ENCODE data around the gene NUP58. TPM values are rescaled to one million over a fixed set of nuclear protein-coding genes. Genes with fewer than 3 reads are reported as not detected.
"Not testable (repeated sequence)": the region's sequence is repeated elsewhere in the genome, so short reads cannot be mapped to it uniquely, and the experiment has no call there.

Gene NUP58
- polyA plus RNA-seq, 1 donor from 2014 or later = 15.7 TPM

DNA sequence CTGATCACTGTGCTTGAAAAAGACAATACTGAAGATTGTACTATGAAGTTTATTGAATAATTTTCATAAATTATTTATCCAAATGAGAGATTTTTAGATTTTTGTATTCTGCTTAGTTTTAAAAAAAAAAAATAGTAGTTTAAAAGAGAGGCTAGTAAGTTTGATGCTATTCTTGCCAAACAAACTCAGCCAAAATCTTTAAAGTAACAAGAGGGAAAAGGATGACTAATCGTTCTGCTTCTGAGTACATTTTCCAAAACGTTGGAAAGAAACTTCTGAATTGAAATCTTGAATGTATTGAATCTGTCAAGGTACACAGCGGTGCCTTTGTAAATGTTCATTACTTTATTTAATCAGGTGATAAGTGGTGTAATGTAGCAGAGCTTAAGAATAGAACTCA is 34.4 kb downstream of the NUP58 start:
- Mint-ChIP-seq H3K27ac (no peak overlapping the region), H3K36me3 (peaks cover 9% of the 10 kb centered on the region), H3K27me3 (no peaks in the 10 kb centered on the region), H3K4me3 (no peak overlapping the region), H3K9me3 (no peaks in the 10 kb centered on the region), H3K4me1 (no peaks in the 10 kb centered on the region)

GRCh38 chr13:25345576-25345975 is 44.2 kb downstream of the NUP58 start:
- no peaks in the 10 kb centered on the region for H3K9me3 Mint-ChIP-seq
- H3K4me3 Mint-ChIP-seq = no peak overlapping the region
- H3K4me1 Mint-ChIP-seq = peaks cover 0 to 1% (median 0%) of the 10 kb centered on the region in 3 donors
- peaks cover 3% of the 10 kb centered on the region for H3K36me3 Mint-ChIP-seq
- no peaks in the 10 kb centered on the region for H3K27me3 Mint-ChIP-seq
- H3K27ac Mint-ChIP-seq = peak overlapping the region in 1 of 3 donors; percentile 11

DNA sequence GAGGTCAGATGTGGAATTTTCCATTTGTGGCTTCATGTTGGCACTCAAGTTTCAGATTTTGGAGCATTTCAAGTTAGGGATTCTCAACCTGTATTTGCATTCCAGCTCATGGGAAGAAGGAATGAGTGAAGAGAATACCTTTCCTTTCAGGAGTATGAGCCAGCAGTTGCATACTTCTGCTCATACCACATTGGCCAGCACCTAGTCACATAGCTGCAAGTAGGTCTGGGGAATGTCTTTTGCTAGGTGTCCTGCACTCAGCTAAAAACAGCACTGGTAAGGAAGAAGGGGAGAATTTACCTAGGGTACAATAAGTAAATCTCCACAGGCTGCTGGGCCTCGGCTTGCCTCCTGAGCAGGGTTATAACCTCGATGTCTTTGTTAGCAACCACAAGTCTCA is 45.7 kb downstream of the NUP58 start:
- Mint-ChIP-seq H3K9me3 (no peaks in the 10 kb centered on the region), H3K36me3 (peaks cover 3% of the 10 kb centered on the region), H3K4me1 (peaks cover 0 to 1% (median 0%) of the 10 kb centered on the region in 3 donors), H3K27ac (no peak overlapping the region), H3K27me3 (peaks cover 1% of the 10 kb centered on the region), H3K4me3 (no peak overlapping the region)

- H3K27me3 Mint-ChIP-seq = peaks cover 18% of the 10 kb centered on the region
- H3K4me1 Mint-ChIP-seq = no peaks in the 10 kb centered on the region
- H3K27ac Mint-ChIP-seq = no peak overlapping the region
- H3K4me3 Mint-ChIP-seq = no peak overlapping the region
- peaks cover 0 to 3% (median 0%) of the 10 kb centered on the region in 3 donors for H3K9me3 Mint-ChIP-seq
- H3K36me3 Mint-ChIP-seq = peaks cover 6% of the 10 kb centered on the region
Observed at GRCh38 chr13:25351404-25351803, 50.0 kb downstream of the NUP58 start.

- no peaks in the 10 kb centered on the region for H3K4me1 Mint-ChIP-seq
- H3K9me3 Mint-ChIP-seq = peaks cover 0 to 3% (median 0%) of the 10 kb centered on the region in 3 donors
- H3K27me3 Mint-ChIP-seq = peaks cover 18% of the 10 kb centered on the region
- H3K4me3 Mint-ChIP-seq = no peak overlapping the region
- peaks cover 6% of the 10 kb centered on the region for H3K36me3 Mint-ChIP-seq
- no peak overlapping the region for H3K27ac Mint-ChIP-seq
Observed at GRCh38 chr13:25352230-25352629, 50.8 kb downstream of the NUP58 start.

DNA sequence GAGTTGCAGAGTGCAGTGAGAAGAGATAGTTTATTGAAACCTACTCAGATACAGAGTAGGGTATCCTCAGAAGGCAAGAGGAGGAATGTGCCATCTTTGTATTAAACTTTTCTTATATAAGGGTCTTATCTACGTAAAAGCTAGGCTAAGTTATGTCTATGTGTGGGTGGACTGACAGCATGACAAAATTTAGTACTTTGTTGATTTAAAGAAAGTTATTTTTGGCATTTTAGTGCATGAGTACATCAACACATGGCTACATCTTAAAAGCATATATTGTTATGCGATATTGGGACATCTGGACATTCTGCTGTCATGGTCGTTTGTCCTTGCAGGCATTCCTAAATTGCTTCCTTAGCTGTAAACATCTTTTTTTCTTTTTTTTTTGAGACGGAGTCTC is 51.4 kb downstream of the NUP58 start:
- Mint-ChIP-seq H3K27ac (no peak overlapping the region), H3K9me3 (peaks cover 0 to 5% (median 0%) of the 10 kb centered on the region in 3 donors), H3K36me3 (peaks cover 6% of the 10 kb centered on the region), H3K27me3 (peaks cover 20% of the 10 kb centered on the region), H3K4me1 (no peaks in the 10 kb centered on the region), H3K4me3 (no peak overlapping the region)

GRCh38 chr13:25353344-25353743 is 51.9 kb downstream of the NUP58 start:
- Mint-ChIP-seq H3K4me1 (no peaks in the 10 kb centered on the region), H3K27ac (no peak overlapping the region), H3K27me3 (peaks cover 20% of the 10 kb centered on the region), H3K9me3 (peaks cover 0 to 8% (median 0%) of the 10 kb centered on the region in 3 donors), H3K36me3 (peaks cover 8% of the 10 kb centered on the region), H3K4me3 (no peak overlapping the region)

- H3K27me3 Mint-ChIP-seq = peaks cover 20% of the 10 kb centered on the region
- H3K27ac Mint-ChIP-seq = no peak overlapping the region
- no peak overlapping the region for H3K4me3 Mint-ChIP-seq
- H3K9me3 Mint-ChIP-seq = peaks cover 0 to 8% (median 0%) of the 10 kb centered on the region in 3 donors
- H3K36me3 Mint-ChIP-seq = peaks cover 8% of the 10 kb centered on the region
- no peaks in the 10 kb centered on the region for H3K4me1 Mint-ChIP-seq
Observed at GRCh38 chr13:25354377-25354776, 53.0 kb downstream of the NUP58 start.

- not testable (repeated sequence) for H3K4me1 Mint-ChIP-seq, H3K27ac Mint-ChIP-seq, H3K4me3 Mint-ChIP-seq, H3K27me3 Mint-ChIP-seq, H3K36me3 Mint-ChIP-seq
- H3K9me3 Mint-ChIP-seq = peaks cover 0 to 13% (median 0%) of the 10 kb centered on the region in 3 donors
Observed at GRCh38 chr13:25360443-25360842, 59.0 kb downstream of the NUP58 start.

GRCh38 chr13:25365720-25366235 is 64.4 kb downstream of the NUP58 start:
- no peak overlapping the region for H3K4me3 Mint-ChIP-seq
- peaks cover 0 to 9% (median 0%) of the 10 kb centered on the region in 3 donors for H3K9me3 Mint-ChIP-seq
- peaks cover 1% of the 10 kb centered on the region for H3K36me3 Mint-ChIP-seq
- no peak overlapping the region for H3K27ac Mint-ChIP-seq
- peaks cover 3 to 10% (median 7%) of the 10 kb centered on the region in 3 donors for H3K4me1 Mint-ChIP-seq
- peaks cover 19% of the 10 kb centered on the region for H3K27me3 Mint-ChIP-seq

- peaks cover 12 to 18% (median 14%) of the 10 kb centered on the region in 3 donors for H3K4me1 Mint-ChIP-seq
- no peaks in the 10 kb centered on the region for H3K9me3 Mint-ChIP-seq
- H3K27ac Mint-ChIP-seq = no peak overlapping the region
- peak overlapping the region in 3 of 4 donors; percentile 75 to 84 (median 81) for H3K4me3 Mint-ChIP-seq
- peaks cover 45% of the 10 kb centered on the region for H3K27me3 Mint-ChIP-seq
- peaks cover 3% of the 10 kb centered on the region for H3K36me3 Mint-ChIP-seq
Observed at GRCh38 chr13:25371158-25371874, 69.9 kb downstream of the NUP58 start.

GRCh38 chr13:25371875-25372283 is 70.5 kb downstream of the NUP58 start, which contains the start of gene ATP8A2:
Gene ATP8A2, plus strand, starts transcription at chr13:25371974. Its CDS starts 239 bp downstream, at chr13:25372213.
- Mint-ChIP-seq H3K4me1 (peaks cover 12 to 18% (median 14%) of the 10 kb centered on the region in 3 donors), H3K27me3 (peaks cover 45% of the 10 kb centered on the region), H3K27ac (no peak within 1 kb of the TSS), H3K36me3 (peaks cover 3% of the 10 kb centered on the region), H3K4me3 (peak within 1 kb of the TSS in 3 of 4 donors; percentile 75 to 84 (median 84)), H3K9me3 (no peaks in the 10 kb centered on the region)

DNA sequence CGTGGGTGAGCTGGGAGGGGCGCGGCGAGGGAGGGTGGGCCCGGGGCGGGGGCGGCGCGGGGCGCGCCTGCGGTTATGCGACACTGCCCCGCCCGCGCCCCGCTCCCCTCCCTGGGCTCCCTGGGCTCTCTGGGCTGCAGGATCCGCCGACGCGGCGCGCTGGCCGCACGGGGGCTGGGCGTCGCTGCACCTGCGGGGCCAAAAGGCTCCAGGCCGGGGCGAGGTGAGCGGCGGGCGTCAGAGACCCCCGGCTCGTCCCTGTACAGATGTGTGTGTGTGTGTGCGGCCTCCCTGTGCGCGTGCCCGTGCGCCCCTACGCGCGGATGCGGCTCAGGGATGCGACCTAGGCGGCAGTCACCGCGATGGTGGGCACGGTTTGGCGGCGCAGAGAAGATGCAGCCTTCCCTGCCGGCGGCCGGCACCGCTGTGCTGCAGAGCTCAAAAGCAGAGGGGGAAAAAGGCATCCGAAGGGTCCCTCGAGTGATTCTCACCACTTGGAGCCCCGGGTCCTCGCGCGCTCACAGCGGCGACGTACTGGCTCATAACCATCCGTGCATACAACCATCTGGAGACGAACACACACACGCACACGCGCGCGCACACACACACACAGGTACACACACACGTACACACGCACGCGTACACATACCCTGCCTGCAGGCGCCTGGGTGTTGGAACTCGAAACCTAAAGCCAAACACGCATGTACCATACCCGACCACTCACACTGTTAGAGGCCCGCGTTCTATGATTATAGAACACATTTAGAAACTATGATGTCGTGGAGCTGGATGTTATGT is 71.1 kb downstream of the NUP58 start:
- Mint-ChIP-seq H3K4me1 (peaks cover 12 to 18% (median 14%) of the 10 kb centered on the region in 3 donors), H3K36me3 (peaks cover 6% of the 10 kb centered on the region), H3K27me3 (peaks cover 43% of the 10 kb centered on the region), H3K9me3 (no peaks in the 10 kb centered on the region), H3K27ac (no peak overlapping the region), H3K4me3 (peak overlapping the region in 2 of 4 donors; percentile 54 to 84)

DNA sequence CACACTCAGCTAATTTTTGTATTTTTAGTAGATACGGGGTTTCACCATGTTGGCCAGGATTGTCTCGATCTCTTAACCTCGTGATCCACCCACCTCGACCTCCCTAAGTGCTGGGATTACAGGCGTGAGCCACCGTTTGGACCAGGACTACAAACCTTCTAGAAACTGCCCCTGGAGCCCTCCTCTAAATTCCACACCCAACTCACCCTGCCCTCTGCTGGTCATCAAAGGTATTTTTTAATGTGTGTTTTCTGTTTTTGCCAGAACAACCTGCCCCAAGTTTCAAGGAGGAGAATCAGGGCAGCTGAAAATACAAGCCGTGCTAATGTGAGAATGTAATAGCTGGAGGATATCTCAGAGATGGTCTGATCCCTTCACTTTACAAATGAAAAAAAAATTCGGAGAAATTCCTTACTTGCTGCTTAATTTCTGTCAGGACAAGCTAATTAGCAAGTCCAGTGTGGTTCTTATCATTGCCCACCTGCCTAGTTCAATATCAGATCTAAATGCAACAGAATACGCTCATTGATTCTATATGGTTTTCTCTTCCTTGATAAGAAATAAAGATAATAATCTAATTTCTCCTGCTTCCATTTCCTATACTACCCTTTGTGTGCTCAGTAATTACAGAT is 74.4 kb downstream of the NUP58 start:
- Mint-ChIP-seq H3K36me3 (peaks cover 6% of the 10 kb centered on the region), H3K4me3 (peak overlapping the region in 1 of 4 donors; percentile 33), H3K4me1 (peaks cover 7 to 9% (median 8%) of the 10 kb centered on the region in 3 donors), H3K9me3 (no peaks in the 10 kb centered on the region), H3K27ac (no peak overlapping the region), H3K27me3 (peaks cover 30% of the 10 kb centered on the region)
